Panc1 (cell line): ENCODE results near the gene SKIC8. TPM values are rescaled to one million over a fixed set of nuclear protein-coding genes. Genes with fewer than 3 reads are reported as not detected.

Experiments used
- ATAC-seq: fragments of 200-7000 bp; cut with Tn5 transposase; 2 replicates; pipeline ENCODE4 v1.9.1; 2020; ENCODE audit warnings: mild to moderate bottlenecking, moderate library complexity
- BruUV-seq: library from RNA; stranded (reverse); fragments of 400-500 nt; replicated peaks from 2 replicates; lab custom pipeline; 2021; lab: Mats Ljungman, UMichigan
- CTCF ChIA-PET: fragments of 300-600 bp; sonication (Branson Sonifier 250); formaldehyde crosslinking; loops from one replicate; lab custom pipeline; 2022; ENCODE audit warnings: antibody characterized with exemption; lab: Charles Lee
- POLR2A ChIA-PET: fragments of 300-600 bp; sonication (Branson Sonifier 250); formaldehyde crosslinking; loops from one replicate; lab custom pipeline; 2022; ENCODE audit warnings: antibody characterized with exemption; lab: Charles Lee
- DNase-seq: peaks from one replicate; pipeline ENCODE4 v3.0.0-alpha.2; 2010; ENCODE audit warnings: low read depth, low spot score
- H3K27ac ChIP-seq: 2 replicates; pipeline ENCODE4 v1.5.1; 2011; ENCODE audit warnings: mild to moderate bottlenecking, low read length, inconsistent platforms
- H3K27me3 ChIP-seq: fragments of 200-500 bp; sonication (Bioruptor generic); 2 replicates; pipeline ENCODE4 v1.6.0; 2014; ENCODE audit warnings: low read length, inconsistent platforms; ENCODE audit not compliant: control insufficient read depth, insufficient read depth
- H3K36me3 ChIP-seq: fragments of 200-500 bp; sonication (Bioruptor generic); 2 replicates; pipeline ENCODE4 v1.5.1; 2014; ENCODE audit warnings: inconsistent platforms, mild to moderate bottlenecking, low read length, moderate library complexity; ENCODE audit not compliant: control insufficient read depth, insufficient read depth
- H3K4me1 ChIP-seq: 2 replicates; pipeline ENCODE4 v1.5.1; 2011; ENCODE audit warnings: inconsistent platforms, mild to moderate bottlenecking, low read length, moderate library complexity; ENCODE audit not compliant: control insufficient read depth, insufficient read depth
- H3K4me3 ChIP-seq, 2 experiments: 2 replicates each; pipeline ENCODE4 v1.5.1; 2011 to 2012; ENCODE audit warnings: low read depth in 2 of 2, low read length in 2 of 2, mild to moderate bottlenecking in 2 of 2, inconsistent platforms in 1 of 2, moderate library complexity in 1 of 2
- H3K9me3 ChIP-seq: fragments of 200-500 bp; sonication (Bioruptor generic); 2 replicates; pipeline ENCODE4 v1.5.1; 2014; ENCODE audit warnings: low read depth, mild to moderate bottlenecking, inconsistent platforms, low read length, moderate library complexity; ENCODE audit not compliant: control insufficient read depth, insufficient read depth
- POLR2AphosphoS5 ChIP-seq: IDR thresholded peaks from 2 replicates; pipeline ENCODE4 v1.6.1; 2012; ENCODE audit warnings: mild to moderate bottlenecking, low read depth, low read length, moderate library complexity
- SIN3A ChIP-seq: IDR thresholded peaks from 2 replicates; pipeline ENCODE4 v1.6.1; 2012; ENCODE audit warnings: low read depth, mild to moderate bottlenecking, low read length, moderate library complexity, borderline replicate concordance; ENCODE audit not compliant: insufficient read depth
- TCF7L2 ChIP-seq: IDR thresholded peaks from 2 replicates; pipeline ENCODE4 v1.6.1; 2011; ENCODE audit warnings: mild to moderate bottlenecking, low read depth, low read length, inconsistent platforms
- in situ Hi-C: cut with HindIII; loops from 2 replicates; pipeline ENCODE4 v1.10.0; 2016; ENCODE audit warnings: low sequenced_read_pairs, low pct_unique_long_range_greater_than_20kb
- intact Hi-C: fragments of 100-400 bp; cut with micrococcal nuclease; formaldehyde crosslinking; loops from one replicate; pipeline ENCODE4 v1.10.0; 2022; ENCODE audit not compliant: unreplicated experiment
- total RNA-seq: library from RNA; stranded (reverse); gene quantifications from one replicate; pipeline ENCODE4 v1.2.1, GENCODE V29; 2021; ENCODE audit not compliant: unreplicated experiment
- TF ChIP-seq, protein P1 (sequence below): fragments of 450-650 bp; IDR thresholded peaks from 2 replicates; pipeline ENCODE4 v1.5.1; 2017; ENCODE audit warnings: mild to moderate bottlenecking
- TF ChIP-seq, protein P2 (sequence below), 2 experiments: IDR thresholded peaks; 2 replicates each; pipeline ENCODE4 v1.6.1; 2011 to 2012; ENCODE audit warnings: low read depth in 2 of 2, control low read depth in 1 of 2, low read length in 1 of 2, mild to moderate bottlenecking in 1 of 2, moderate library complexity in 1 of 2; ENCODE audit not compliant: insufficient read depth in 1 of 2

SKIC8 gene
- total RNA-seq, 1 experiment from 2014 or later, result 66.3 TPM

DNA sequence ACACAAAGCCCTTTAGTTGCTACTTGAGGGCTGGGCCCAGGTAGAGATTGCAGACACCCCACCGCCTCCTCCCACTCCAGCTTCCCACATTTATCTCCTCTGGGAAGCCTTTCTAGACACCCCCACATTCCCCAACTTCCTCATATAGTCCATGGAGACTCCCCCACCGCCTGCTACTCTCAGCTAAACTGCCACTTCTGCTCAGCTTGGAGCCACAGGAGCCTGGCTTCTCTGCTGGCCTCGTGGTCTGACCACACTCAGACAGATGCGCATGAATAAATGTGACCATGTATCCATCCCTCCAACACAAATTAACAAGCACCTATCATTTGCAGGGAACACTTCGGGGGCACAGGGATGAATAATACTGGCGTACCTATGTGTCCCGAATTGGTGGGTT lies 54.5 kb downstream of the SKIC8 start:
- DNase-seq (no peak), ATAC-seq (no peak)
- ChIA-PET CTCF (no interaction called here), POLR2A (no interaction called here)
- intact Hi-C loops, result loop anchor here (5.0 kb wide), 1 partner anchor 113 kb away; the partner anchor contains the start of gene CIB2
- H3K9me3 ChIP-seq, result no peaks in the 10 kb centered on the region
- H3K4me1 ChIP-seq, result no peaks in the 10 kb centered on the region
- in situ Hi-C loops, result no loop called here
- H3K27ac ChIP-seq, result no peak overlapping the region
- BruUV-seq, result no TSS peak
- no peak overlapping the region for H3K4me3 ChIP-seq
- TF ChIP-seq, protein P1, sequence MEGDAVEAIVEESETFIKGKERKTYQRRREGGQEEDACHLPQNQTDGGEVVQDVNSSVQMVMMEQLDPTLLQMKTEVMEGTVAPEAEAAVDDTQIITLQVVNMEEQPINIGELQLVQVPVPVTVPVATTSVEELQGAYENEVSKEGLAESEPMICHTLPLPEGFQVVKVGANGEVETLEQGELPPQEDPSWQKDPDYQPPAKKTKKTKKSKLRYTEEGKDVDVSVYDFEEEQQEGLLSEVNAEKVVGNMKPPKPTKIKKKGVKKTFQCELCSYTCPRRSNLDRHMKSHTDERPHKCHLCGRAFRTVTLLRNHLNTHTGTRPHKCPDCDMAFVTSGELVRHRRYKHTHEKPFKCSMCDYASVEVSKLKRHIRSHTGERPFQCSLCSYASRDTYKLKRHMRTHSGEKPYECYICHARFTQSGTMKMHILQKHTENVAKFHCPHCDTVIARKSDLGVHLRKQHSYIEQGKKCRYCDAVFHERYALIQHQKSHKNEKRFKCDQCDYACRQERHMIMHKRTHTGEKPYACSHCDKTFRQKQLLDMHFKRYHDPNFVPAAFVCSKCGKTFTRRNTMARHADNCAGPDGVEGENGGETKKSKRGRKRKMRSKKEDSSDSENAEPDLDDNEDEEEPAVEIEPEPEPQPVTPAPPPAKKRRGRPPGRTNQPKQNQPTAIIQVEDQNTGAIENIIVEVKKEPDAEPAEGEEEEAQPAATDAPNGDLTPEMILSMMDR, result no peak
- no peak for TF ChIP-seq SIN3A
- TF ChIP-seq POLR2AphosphoS5, result no peak
- TF ChIP-seq, protein P2, sequence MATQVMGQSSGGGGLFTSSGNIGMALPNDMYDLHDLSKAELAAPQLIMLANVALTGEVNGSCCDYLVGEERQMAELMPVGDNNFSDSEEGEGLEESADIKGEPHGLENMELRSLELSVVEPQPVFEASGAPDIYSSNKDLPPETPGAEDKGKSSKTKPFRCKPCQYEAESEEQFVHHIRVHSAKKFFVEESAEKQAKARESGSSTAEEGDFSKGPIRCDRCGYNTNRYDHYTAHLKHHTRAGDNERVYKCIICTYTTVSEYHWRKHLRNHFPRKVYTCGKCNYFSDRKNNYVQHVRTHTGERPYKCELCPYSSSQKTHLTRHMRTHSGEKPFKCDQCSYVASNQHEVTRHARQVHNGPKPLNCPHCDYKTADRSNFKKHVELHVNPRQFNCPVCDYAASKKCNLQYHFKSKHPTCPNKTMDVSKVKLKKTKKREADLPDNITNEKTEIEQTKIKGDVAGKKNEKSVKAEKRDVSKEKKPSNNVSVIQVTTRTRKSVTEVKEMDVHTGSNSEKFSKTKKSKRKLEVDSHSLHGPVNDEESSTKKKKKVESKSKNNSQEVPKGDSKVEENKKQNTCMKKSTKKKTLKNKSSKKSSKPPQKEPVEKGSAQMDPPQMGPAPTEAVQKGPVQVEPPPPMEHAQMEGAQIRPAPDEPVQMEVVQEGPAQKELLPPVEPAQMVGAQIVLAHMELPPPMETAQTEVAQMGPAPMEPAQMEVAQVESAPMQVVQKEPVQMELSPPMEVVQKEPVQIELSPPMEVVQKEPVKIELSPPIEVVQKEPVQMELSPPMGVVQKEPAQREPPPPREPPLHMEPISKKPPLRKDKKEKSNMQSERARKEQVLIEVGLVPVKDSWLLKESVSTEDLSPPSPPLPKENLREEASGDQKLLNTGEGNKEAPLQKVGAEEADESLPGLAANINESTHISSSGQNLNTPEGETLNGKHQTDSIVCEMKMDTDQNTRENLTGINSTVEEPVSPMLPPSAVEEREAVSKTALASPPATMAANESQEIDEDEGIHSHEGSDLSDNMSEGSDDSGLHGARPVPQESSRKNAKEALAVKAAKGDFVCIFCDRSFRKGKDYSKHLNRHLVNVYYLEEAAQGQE (IDR thresholded peaks at IDR 0.05; ENCODE audit: insufficient read depth in 1 of 2, low read depth in 2 of 2, low read length in 1 of 2), result no peak
- TF ChIP-seq TCF7L2, result no peak
- H3K36me3 ChIP-seq, result no peaks in the 10 kb centered on the region
- H3K27me3 ChIP-seq, result no peaks in the 10 kb centered on the region

DNA sequence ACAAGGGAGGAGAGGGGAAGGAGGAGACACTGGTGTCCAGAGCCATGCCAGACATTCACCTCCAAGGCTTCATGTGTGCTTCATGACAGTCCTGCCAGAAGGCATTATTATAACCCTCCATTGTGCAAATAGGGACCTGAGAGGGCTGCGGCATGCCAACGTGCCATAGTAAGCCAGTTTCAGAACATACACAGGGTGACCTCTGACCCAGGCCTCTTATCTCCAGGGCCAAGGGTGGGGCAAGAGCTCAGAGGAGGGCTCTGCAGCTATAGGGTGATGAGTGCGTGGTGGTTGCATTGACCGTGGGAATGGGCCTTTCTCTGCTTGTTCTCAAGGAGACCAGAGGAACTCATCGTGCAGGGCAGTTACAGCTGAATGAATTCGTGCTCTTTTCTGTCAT lies 55.3 kb downstream of the SKIC8 start:
- no peaks in the 10 kb centered on the region for H3K9me3 ChIP-seq
- no peak overlapping the region for H3K4me3 ChIP-seq
- no peaks in the 10 kb centered on the region for H3K36me3 ChIP-seq
- ChIA-PET POLR2A (no interaction called here), CTCF (interaction anchor here (0.6 kb wide), 1 partner anchor 131 kb away, joined by 7 read pairs; no protein-coding TSS in a partner anchor)
- no peak overlapping the region for H3K27ac ChIP-seq
- DNase-seq (no peak), ATAC-seq (no peak)
- no peaks in the 10 kb centered on the region for H3K4me1 ChIP-seq
- TF ChIP-seq SIN3A, result no peak
- TF ChIP-seq TCF7L2, result no peak
- no peak for TF ChIP-seq POLR2AphosphoS5
- TF ChIP-seq, protein P2 (IDR thresholded peaks at IDR 0.05; ENCODE audit: insufficient read depth in 1 of 2, low read depth in 2 of 2, low read length in 1 of 2), result no peak
- TF ChIP-seq, protein P1, result no peak
- intact Hi-C loops (loop anchor here (5.0 kb wide), 1 partner anchor 112 kb away; the partner anchor contains the start of gene CIB2), in situ Hi-C loops (no loop called here)
- no TSS peak for BruUV-seq
- H3K27me3 ChIP-seq, result no peaks in the 10 kb centered on the region
